HG02610 (cell line): ENCODE data around the gene ZNF335.
"Not testable (repeated sequence)": the region's sequence is repeated elsewhere in the genome, so short reads cannot be mapped to it uniquely, and the experiment has no call there.

Experiments
- ATAC-seq: cut with Tn5 transposase; IDR thresholded peaks from one replicate; pipeline ENCODE4 v1.9.1; 2021; ENCODE audit warnings: mild to moderate bottlenecking, moderate library complexity; ENCODE audit not compliant: unreplicated experiment

The ZNF335 gene

GRCh38 chr20:45918182-45918737, 53.7 kb downstream of the ZNF335 start:
- no peak for ATAC-seq

- no peak for ATAC-seq
Observed at GRCh38 chr20:45917790-45918141, 54.2 kb downstream of the ZNF335 start.

- no peak for ATAC-seq
Observed at GRCh38 chr20:45913116-45913515, 58.9 kb downstream of the ZNF335 start.

GRCh38 chr20:45912344-45912682, 59.7 kb downstream of the ZNF335 start:
- ATAC-seq: no peak

GRCh38 chr20:45911486-45912343, 60.3 kb downstream of the ZNF335 start, which contains the start of gene PLTP:
Gene PLTP (minus strand): TSS chr20:45912155. CDS start chr20:45911452, 703 bp downstream.
- ATAC-seq: no peak

GRCh38 chr20:45910670-45911485, 61.1 kb downstream of the ZNF335 start:
- ATAC-seq: peak; percentile 93

- ATAC-seq: no peak
Observed at GRCh38 chr20:45909817-45910669, 62.0 kb downstream of the ZNF335 start.

GRCh38 chr20:45909336-45909808, 62.6 kb downstream of the ZNF335 start:
- ATAC-seq: no peak

GRCh38 chr20:45908084-45908483, 63.9 kb downstream of the ZNF335 start:
- ATAC-seq: no peak

GRCh38 chr20:45907219-45907948, 64.6 kb downstream of the ZNF335 start:
- no peak for ATAC-seq

GRCh38 chr20:45905505-45906079, 66.4 kb downstream of the ZNF335 start:
- ATAC-seq: no peak

- ATAC-seq: no peak
Observed at GRCh38 chr20:45904583-45905504, 67.2 kb downstream of the ZNF335 start.

- no peak for ATAC-seq
Observed at GRCh38 chr20:45902199-45902701, 69.8 kb downstream of the ZNF335 start.

- ATAC-seq: not testable (repeated sequence)
Observed at GRCh38 chr20:45901332-45901731, 70.7 kb downstream of the ZNF335 start.

GRCh38 chr20:45899046-45899835, 72.8 kb downstream of the ZNF335 start:
- no peak for ATAC-seq
